Activated T-cell treated with anti-CD3 and anti-CD28 coated beads for 4 hours (primary cell): Measurements from ENCODE around the gene TMEM214.
A peak's percentile ranks its signal among the peaks of the same experiment; 100 is the strongest.
"Not testable (repeated sequence)": the region's sequence is repeated elsewhere in the genome, so short reads cannot be mapped to it uniquely, and the experiment has no call there.

Source experiments
- DNase-seq: peaks from one replicate; pipeline ENCODE4 v3.0.0-alpha.2; 2020

Gene TMEM214

GRCh38 chr2:27071990-27072830, 39.4 kb downstream of the TMEM214 start:
- peak; percentile 22 for DNase-seq

- no peak for DNase-seq
Measured at GRCh38 chr2:27072920-27073319, 40.2 kb downstream of the TMEM214 start.

- no peak for DNase-seq
Measured at GRCh38 chr2:27073782-27074181, 41.0 kb downstream of the TMEM214 start.

- peak; percentile 29 for DNase-seq
Measured at GRCh38 chr2:27074738-27075565, 42.2 kb downstream of the TMEM214 start.

GRCh38 chr2:27075566-27075871, 42.8 kb downstream of the TMEM214 start:
- DNase-seq, result not testable (repeated sequence)

- DNase-seq, result no peak
Measured at GRCh38 chr2:27076323-27076722, 43.6 kb downstream of the TMEM214 start.

GRCh38 chr2:27077231-27077630, 44.5 kb downstream of the TMEM214 start:
- DNase-seq, result no peak

- no peak for DNase-seq
Measured at GRCh38 chr2:27078267-27079194, 45.8 kb downstream of the TMEM214 start, which contains the start of gene EMILIN1. EMILIN1 (plus strand) TSS chr2:27078615; CDS start chr2:27079066, 451 bp downstream.

GRCh38 chr2:27079233-27080139, 46.7 kb downstream of the TMEM214 start:
- DNase-seq, result no peak

- DNase-seq, result no peak
Measured at GRCh38 chr2:27080140-27080469, 47.3 kb downstream of the TMEM214 start.

- no peak for DNase-seq
Measured at GRCh38 chr2:27080603-27080936, 47.8 kb downstream of the TMEM214 start.

- DNase-seq, result no peak
Measured at GRCh38 chr2:27081984-27082772, 49.4 kb downstream of the TMEM214 start.

GRCh38 chr2:27082773-27083409, 50.1 kb downstream of the TMEM214 start:
- DNase-seq, result no peak

- no peak for DNase-seq
Measured at GRCh38 chr2:27083410-27084296, 50.9 kb downstream of the TMEM214 start.

GRCh38 chr2:27084297-27085061, 51.7 kb downstream of the TMEM214 start:
- no peak for DNase-seq

- DNase-seq, result no peak
Measured at GRCh38 chr2:27085062-27085672, 52.4 kb downstream of the TMEM214 start.

- no peak for DNase-seq
Measured at GRCh38 chr2:27085673-27086089, 52.9 kb downstream of the TMEM214 start.

GRCh38 chr2:27086090-27086723, 53.4 kb downstream of the TMEM214 start:
- peak; percentile 97 for DNase-seq
